SW480 (cell line): ENCODE data around the gene CBX3.
"Not testable (repeated sequence)": the region's sequence is repeated elsewhere in the genome, so short reads cannot be mapped to it uniquely, and the experiment has no call there.

Source experiments
- DNase-seq: peaks from one replicate; pipeline ENCODE4 v3.0.0-alpha.2; 2016; ENCODE audit warnings: low spot score

The CBX3 gene

DNA sequence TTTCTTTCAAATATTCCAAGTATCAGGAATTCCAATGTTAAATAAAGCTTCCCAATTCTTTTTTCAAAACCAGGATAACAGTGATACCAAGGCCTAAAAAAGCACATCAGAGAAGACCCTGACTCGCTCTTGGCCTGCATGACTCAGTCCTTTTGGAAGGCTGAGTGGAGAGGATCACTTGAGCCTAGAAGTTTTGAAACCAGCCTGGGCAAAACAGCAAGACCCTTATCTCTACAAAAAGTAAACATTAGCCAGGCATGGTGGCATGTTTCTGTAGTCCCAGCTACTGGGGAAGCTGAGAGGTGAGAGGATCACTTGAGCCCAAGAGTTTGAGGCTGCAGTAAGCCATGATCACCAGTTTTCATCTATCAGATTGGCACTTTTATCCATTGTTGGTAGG lies 30.9 kb upstream of the CBX3 start:
- no peak for DNase-seq

DNA sequence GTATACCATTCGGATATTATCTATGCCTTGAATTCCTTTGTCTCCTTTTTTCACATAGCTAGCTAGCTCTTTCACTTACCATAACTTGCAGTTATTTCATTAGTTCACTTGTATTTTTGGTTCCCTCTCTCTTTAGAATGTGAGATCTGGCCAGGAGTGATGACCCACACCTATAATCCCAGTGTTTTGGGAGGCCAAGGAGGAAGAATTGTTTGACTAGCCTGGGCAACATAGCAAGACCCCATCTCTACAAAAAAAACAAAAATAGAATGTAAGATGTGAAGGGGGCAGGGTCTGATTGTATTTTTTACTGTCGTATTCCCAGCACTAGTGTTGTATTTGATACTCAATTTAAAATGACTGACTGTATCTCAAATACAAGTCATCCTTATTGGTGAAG lies 29.9 kb upstream of the CBX3 start:
- no peak for DNase-seq

DNA sequence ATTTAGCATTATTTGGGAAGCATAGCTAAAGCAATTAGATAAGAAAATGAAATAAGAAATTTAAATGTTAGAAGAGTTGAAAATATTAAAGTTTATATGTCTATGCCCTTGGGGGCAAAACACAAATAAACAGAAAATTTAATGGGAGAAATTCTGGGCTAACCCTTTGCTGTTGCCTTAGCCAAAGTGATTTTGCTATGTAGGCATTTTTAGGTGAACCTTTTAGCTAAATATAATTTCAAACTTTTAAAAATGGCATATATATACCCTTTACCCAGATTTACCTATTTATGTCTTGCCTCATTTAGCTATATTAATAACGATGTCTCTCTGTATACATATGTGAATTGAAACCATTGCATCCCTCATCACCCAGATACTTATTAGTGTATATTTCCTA lies 29.5 kb upstream of the CBX3 start:
- no peak for DNase-seq

DNA sequence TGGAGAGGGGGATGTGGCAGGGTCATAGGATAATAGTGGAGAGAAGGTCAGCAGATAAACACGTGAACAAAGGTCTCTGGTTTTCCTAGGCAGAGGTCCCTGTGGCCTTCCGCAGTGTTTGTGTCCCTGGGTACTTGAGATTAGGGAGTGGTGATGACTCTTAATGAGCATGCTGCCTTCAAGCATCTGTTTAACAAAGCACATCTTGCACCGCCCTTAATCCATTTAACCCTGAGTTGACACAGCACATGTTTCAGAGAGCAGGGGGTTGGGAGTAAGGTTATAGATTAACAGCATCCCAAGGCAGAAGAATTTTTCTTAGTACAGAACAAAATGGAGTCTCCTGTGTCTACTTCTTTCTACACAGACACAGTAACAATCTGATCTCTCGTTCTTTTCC lies 25.6 kb upstream of the CBX3 start:
- not testable (repeated sequence) for DNase-seq

GRCh38 chr7:26176696-26177095 lies 24.8 kb upstream of the CBX3 start:
- DNase-seq = not testable (repeated sequence)

DNA sequence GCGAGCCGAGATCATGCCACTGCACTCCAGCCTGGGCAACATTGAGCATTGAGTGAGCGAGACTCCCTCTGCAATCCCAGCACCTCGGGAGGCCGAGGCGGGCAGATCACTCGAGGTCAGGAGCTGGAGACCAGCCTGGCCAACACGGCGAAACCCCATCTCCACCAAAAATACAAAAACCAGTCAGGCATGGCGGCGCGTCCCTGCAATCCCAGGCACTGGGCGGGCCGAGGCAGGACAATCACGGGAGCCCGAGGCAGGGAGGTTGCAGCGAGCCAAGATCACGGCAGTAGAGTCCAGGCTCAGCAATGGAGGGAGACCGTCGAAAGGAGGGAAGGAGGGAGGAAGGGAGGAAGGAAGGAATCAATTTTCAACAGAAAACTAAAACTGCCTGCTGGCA lies 24.3 kb upstream of the CBX3 start:
- DNase-seq = not testable (repeated sequence)

- no peak for DNase-seq
Measured at GRCh38 chr7:26178272-26178960, 23.1 kb upstream of the CBX3 start.

DNA sequence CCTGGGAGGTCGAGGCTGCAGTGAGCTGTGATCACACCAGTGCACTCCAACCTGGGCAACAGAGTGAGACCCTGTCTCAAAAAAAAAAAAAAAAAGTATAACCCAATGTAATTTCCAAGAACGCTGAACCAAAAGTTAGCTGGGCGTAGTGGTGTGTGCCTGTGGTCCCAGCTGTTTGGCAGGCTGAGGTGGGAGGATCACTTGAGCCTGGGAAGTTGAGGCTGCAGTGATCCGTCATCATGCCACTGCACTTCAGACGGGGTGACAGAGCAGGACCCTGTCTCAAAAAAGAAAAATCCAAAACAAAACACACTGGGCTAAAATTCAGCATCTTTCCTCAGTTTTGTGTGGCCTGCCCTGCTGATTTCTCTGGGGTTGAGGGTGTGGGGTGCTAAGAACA lies 22.1 kb upstream of the CBX3 start:
- no peak for DNase-seq

- no peak for DNase-seq
Measured at GRCh38 chr7:26179826-26180497, 21.6 kb upstream of the CBX3 start.

DNA sequence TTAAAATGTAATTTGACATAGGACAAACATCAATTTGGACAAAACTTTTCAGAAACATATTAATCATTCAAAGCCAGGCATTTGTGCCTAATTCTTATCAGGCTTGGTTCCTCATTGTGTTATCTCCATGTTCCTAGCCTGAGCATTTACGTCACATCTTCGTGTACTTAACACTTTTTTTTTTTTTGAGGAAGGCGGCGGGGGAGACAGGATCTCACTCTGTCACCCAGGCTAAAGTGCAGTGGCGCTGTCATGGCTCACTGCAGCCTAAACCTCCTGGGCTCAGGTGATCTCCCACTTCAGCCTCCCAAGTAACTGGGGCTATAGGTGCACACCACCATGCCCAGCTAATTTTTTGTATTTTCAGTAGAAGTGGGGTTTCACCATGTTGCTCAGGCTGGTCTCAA lies 20.8 kb upstream of the CBX3 start:
- no peak for DNase-seq

DNA sequence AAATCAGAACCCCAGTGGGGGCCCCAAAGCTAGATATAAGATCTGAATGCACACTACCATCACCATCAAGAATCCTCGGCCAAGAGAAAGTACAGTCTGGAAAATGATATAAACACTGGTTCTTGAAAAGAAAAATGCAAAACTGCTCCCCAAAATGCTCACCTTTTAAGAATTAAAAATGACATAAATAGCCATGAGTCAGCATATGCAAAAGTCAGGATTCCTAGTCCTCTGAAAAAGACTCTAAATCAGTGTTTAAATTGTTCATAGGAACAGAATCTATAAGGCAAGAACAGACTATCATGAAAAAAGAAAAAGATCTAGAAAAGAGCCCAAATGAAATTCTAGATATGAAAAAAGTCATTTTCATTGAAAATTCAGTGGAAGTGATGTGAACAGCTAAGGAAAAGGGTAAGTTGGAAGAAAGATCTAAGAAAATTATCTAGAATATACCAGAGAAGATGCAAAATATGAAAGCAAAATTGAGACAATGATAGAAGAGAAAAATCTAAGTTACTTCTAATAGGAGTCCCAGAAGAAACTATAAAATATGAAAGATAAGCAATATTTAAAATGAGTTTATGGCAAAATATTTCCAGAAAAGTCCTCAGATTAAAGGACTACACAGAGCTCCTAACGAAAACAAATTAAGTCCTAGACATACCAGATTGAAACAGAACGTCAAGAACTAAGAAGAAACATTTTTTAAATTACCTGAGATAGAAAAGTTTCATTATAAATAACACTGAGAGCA lies 19.9 kb upstream of the CBX3 start:
- DNase-seq = no peak

DNA sequence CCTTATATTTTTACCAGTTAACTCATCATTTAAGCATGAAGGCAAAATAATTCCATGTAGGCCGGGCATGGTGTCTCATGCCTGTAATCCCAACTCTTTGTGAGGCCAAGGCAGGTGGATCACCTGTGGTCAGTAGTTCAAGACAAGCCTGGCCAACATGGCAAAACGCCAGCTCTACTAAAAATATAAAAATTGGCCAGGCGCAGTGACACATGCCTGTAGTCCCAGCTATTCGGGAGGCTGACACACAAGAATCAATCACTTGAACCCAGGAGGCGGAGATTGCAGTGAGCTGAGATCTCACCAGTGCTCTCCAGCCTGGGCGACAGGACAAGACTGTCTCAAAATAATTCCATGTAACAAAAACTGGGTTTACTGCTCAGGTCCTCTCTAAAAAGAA lies 19.3 kb upstream of the CBX3 start:
- DNase-seq = no peak

DNA sequence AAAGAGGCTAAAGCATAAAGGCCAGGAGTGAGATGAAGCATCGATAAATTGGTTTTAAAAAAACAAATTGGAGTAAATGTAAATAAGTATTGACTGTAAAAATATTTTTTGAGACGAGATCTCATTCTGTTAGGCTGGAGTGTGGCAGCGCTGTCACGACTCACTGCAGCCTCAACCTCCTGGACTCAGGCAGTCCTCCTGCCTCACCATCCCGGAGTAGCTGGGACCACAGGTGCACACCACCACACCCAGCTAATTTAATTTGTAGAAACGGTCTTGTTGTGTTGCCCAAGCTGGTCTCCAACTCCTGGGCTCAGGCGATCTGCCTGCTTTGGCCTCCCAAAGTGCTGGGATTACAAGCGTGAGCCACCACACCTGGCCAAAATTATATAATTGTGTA lies 18.8 kb upstream of the CBX3 start:
- no peak for DNase-seq

DNA sequence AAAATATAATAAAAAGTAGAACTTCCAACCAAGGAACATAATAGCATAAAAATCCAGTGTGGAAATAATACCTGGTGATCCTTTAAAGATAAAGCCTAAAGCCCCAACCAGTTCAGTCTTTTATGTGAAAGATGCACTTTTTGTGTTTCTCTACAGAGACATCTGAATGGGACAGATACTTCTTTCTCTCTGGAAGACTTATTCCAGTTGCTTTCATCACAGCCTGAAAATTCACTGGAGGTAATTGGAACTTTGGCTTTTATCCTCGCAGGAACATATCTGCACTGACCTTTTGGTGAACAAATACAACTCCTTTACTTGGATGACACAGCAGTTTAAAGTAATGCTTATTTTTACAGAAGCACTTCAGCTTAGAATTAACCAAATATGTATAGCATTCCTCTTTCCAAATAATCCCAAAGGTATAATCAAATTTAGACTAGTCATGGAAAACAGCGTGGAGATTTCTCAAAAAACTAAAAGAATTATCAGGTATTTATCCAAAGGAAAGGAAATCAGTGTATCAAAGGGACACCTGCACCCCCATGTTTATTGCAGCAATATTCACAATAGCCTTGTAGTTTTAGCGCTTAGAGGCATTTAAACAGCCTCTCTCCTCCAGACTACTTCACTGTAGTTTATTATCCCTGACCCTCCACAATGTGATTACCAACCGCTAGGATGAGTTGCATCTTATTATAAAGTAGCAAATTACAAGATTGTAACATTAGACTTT lies 17.8 kb upstream of the CBX3 start:
- DNase-seq = no peak

DNA sequence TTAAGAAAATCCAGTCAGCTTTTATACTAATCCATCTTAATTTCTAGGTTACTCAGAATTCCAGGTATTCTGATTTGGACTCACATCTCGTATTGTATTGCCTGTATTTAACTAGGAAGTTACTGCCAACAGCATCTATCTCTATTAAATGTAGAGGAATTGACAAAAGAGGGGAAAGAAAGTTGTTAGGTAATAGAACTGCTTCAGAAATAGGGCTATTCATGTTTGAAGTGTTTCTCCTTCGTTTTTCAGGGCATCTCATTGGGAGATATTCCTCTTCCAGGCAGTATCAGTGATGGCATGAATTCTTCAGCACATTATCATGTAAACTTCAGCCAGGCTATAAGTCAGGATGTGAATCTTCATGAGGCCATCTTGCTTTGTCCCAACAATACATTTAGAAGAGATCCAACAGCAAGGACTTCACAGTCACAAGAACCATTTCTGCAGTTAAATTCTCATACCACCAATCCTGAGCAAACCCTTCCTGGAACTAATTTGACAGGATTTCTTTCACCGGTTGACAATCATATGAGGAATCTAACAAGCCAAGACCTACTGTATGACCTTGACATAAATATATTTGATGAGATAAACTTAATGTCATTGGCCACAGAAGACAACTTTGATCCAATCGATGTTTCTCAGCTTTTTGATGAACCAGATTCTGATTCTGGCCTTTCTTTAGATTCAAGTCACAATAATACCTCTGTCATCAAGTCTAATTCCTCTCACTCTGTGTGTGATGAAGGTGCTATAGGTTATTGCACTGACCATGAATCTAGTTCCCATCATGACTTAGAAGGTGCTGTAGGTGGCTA lies 17.1 kb upstream of the CBX3 start:
- not testable (repeated sequence) for DNase-seq

GRCh38 chr7:26185131-26185843 lies 16.3 kb upstream of the CBX3 start:
- DNase-seq = no peak

DNA sequence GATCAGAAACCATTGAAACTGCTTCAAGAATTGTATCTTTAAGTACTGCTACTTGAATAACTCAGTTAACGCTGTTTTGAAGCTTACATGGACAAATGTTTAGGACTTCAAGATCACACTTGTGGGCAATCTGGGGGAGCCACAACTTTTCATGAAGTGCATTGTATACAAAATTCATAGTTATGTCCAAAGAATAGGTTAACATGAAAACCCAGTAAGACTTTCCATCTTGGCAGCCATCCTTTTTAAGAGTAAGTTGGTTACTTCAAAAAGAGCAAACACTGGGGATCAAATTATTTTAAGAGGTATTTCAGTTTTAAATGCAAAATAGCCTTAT lies 15.7 kb upstream of the CBX3 start:
- DNase-seq = no peak

DNA sequence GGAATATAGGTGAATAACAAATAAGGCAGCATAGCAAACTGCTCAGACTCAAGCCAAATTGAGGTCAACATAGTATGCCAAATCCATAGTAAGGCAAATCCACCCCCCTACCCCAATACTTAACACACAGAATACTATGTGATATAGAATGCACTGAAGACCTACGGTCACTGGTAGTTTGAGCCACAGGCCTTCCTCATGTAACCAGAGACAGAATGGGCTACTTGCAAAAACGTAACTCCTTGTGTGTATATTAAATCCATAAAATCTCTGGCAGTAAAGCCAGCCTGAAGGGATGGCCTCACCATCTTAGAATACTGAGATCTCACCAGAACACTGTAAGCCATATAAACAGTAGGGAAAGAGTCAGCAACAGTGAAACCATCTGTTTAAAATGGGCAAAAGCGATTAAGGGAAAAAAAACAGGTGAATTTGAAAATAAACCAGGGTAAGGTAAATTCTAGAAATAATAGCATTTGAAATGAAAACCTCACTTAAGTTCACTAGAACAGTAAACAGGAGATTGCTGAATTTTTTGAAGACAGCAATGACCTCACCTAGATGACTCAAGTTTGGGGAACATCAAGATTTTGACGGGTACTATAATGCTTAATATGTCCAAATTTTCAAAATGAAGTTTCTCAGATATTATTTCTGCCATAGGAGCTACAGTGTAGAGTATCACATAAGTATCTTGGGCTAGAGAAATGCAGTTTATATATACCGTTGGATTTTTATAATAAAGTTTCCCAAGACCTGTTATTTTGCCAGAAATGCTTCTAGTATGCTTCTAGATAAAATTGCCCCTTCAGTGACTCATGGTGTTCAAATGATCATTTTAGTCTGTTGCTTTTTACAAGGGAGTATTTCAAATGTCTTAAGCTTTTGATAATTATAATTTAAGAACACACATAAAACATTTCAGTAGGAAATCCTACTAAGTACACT lies 14.9 kb upstream of the CBX3 start:
- no peak for DNase-seq

DNA sequence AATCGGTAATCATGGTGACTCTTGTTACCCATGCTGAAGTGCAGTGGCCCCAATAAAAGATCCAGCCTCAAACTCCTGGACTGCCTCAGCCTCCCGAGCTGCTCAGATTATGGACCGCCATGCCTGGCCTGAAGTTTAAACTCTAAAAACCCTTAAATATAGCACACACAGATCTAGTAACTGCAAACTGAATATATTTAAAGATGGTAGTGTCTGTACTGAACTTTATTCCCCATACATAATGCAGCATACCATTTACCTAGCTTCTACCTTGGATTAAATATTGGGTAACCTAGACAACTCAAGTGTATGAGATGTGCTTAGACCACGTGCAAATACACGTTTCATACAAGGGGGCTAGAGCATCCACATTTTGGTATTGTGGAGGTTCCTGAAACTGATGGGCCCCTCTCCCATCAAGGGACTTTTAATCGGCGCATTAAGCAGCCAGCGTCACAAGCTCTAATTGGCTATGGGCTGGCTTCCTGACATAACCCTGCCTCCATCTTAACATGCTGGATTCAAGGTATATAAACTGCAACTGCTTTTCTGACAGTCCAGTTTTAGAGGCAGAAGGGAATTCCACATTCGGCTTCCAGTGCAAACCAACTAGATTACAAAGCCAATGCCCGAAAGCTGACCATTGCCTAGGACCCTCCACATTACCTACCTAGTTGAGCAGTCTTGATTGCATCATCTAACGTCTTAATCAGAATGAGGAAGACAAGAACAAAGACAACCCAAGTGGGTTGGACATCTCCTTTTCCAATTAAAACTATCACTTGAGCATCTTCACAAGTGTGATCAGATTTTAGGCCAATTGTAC lies 14.0 kb upstream of the CBX3 start:
- no peak for DNase-seq
